Measurements from ENCODE around the gene PPM1M. TPM values are rescaled to one million over a fixed set of nuclear protein-coding genes. Genes with fewer than 3 reads are reported as not detected.
A peak's percentile ranks its signal among the peaks of the same experiment; 100 is the strongest.

The PPM1M gene
- total and polyA plus RNA-seq, 2 donors (not counting 1 experiment from before 2014, with no cell fraction given) = 19.7 to 37.8 TPM

DNA sequence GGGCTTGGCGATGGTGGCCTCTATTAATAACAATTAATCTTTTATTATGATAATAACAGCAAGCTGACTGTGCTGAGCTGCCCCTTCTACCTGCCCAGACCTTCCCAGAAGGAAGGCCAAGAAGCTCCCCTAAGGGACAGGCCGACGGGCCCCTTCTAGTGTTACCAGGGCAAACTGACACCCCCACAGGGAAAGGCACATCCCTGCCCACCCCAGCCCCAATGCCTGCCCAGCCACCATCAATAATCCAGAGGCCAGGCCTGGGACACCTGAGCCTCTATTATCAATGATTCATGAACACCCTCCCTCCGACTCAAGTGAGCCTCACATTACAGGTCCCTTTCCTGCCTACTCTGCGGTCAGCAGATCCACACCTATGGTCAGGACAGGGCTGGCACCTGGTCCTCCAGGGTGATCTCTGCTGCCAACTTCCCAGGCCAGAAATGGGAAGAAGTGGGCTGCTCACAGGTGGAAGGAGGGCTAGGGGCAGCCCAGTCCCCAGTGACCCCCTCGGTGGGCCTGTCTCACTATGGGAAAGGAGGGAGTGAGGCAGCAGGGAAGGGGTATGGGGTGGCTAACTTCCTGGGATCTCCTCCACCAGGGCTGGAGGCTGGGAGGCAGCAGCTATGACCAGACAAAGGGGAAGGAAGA is 8.4 kb upstream of the PPM1M start:
- H4K20me1 ChIP-seq (ENCODE audit: control insufficient read depth, extremely low read depth, insufficient read depth, low read length) = no peaks in the 10 kb centered on the region
- no peaks in the 10 kb centered on the region for H3K27me3 ChIP-seq (ENCODE audit: control insufficient read depth, insufficient read depth, low read length)
- peak overlapping the region; percentile 33 for H3K4me2 ChIP-seq (ENCODE audit: extremely low read depth, insufficient read depth, low read length)
- H3K4me1 ChIP-seq (ENCODE audit: control insufficient read depth, extremely low read depth, insufficient read depth, low read length) = peaks cover 27% of the 10 kb centered on the region
- no peaks in the 10 kb centered on the region for H3K9me3 ChIP-seq (ENCODE audit: control insufficient read depth, insufficient read depth, low read depth, low read length)
- H3K79me2 ChIP-seq (ENCODE audit: control insufficient read depth, insufficient read depth, low read length) = peaks cover 23% of the 10 kb centered on the region
- peaks cover 12% of the 10 kb centered on the region for H3K36me3 ChIP-seq (ENCODE audit: control insufficient read depth, insufficient read depth, low read length)
- H3K9ac ChIP-seq (ENCODE audit: insufficient read depth, low read length) = peak overlapping the region; percentile 56
- H3K4me3 ChIP-seq (replicated peaks in 1 of 4; ENCODE audit: control extremely low read depth in 1 of 4, insufficient read depth in 1 of 4, low read depth in 3 of 4, low read length in 4 of 4) = peak overlapping the region; percentile 1 to 90 (median 18)
- no peak for TF ChIP-seq EZH2 (IDR thresholded peaks at IDR 0.05; ENCODE audit: low read length, missing control alignments)
- TF ChIP-seq, protein P1, sequence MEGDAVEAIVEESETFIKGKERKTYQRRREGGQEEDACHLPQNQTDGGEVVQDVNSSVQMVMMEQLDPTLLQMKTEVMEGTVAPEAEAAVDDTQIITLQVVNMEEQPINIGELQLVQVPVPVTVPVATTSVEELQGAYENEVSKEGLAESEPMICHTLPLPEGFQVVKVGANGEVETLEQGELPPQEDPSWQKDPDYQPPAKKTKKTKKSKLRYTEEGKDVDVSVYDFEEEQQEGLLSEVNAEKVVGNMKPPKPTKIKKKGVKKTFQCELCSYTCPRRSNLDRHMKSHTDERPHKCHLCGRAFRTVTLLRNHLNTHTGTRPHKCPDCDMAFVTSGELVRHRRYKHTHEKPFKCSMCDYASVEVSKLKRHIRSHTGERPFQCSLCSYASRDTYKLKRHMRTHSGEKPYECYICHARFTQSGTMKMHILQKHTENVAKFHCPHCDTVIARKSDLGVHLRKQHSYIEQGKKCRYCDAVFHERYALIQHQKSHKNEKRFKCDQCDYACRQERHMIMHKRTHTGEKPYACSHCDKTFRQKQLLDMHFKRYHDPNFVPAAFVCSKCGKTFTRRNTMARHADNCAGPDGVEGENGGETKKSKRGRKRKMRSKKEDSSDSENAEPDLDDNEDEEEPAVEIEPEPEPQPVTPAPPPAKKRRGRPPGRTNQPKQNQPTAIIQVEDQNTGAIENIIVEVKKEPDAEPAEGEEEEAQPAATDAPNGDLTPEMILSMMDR (conservative IDR thresholded peaks at IDR 0.05 in 1 of 2, IDR thresholded peaks at IDR 0.05 in 1 of 2; ENCODE audit: low read depth in 1 of 2, low read length in 2 of 2) = no peak
- H3K27ac ChIP-seq (ENCODE audit: insufficient read depth, low read length) = peak overlapping the region; percentile 67
- DNase-seq (ENCODE audit: low read depth in 2 of 2) = no peak
- H2AFZ ChIP-seq (ENCODE audit: low read length) = no peak overlapping the region

DNA sequence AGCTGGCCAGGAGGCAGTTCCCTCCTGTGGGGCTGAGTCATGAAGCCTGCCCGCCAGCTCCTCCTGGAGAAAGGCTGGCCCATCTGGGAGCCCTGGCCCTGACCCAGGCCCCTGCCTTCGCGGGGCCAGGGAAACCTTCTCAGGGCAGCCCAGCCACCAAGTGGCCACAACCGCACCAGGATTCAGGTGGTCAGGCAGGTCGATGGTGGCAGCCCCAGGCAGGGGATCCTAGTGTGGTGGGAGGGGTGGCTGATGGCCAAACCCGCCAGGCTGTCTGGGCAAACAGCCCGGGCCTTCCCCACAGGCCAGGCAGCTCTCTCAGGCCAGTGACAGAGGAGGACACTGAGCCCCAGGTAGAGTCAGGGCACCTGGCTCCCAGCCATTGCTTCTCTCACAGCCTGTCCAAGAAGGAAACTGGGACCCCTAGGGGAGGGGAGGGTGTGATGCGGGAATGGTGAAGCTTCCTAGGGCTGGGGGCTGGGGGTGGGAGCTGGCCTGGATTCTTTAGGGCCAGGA is 7.8 kb upstream of the PPM1M start:
- Histone ChIP-seq H3K79me2 (ENCODE audit: control insufficient read depth, insufficient read depth, low read length) (peaks cover 23% of the 10 kb centered on the region), H3K4me3 (replicated peaks in 1 of 4; ENCODE audit: control extremely low read depth in 1 of 4, insufficient read depth in 1 of 4, low read depth in 3 of 4, low read length in 4 of 4) (peak overlapping the region; percentile 81 to 98 (median 86)), H3K36me3 (ENCODE audit: control insufficient read depth, insufficient read depth, low read length) (peaks cover 10% of the 10 kb centered on the region), H3K27ac (ENCODE audit: insufficient read depth, low read length) (peak overlapping the region; percentile 67), H3K27me3 (ENCODE audit: control insufficient read depth, insufficient read depth, low read length) (no peaks in the 10 kb centered on the region), H3K9me3 (ENCODE audit: control insufficient read depth, insufficient read depth, low read depth, low read length) (no peaks in the 10 kb centered on the region), H4K20me1 (ENCODE audit: control insufficient read depth, extremely low read depth, insufficient read depth, low read length) (no peaks in the 10 kb centered on the region), H3K4me1 (ENCODE audit: control insufficient read depth, extremely low read depth, insufficient read depth, low read length) (peaks cover 27% of the 10 kb centered on the region), H3K4me2 (ENCODE audit: extremely low read depth, insufficient read depth, low read length) (peak overlapping the region; percentile 84), H2AFZ (ENCODE audit: low read length) (no peak overlapping the region), H3K9ac (ENCODE audit: insufficient read depth, low read length) (peak overlapping the region; percentile 33)
- no peak for TF ChIP-seq EZH2 (IDR thresholded peaks at IDR 0.05; ENCODE audit: low read length, missing control alignments)
- TF ChIP-seq, protein P1 (conservative IDR thresholded peaks at IDR 0.05 in 1 of 2, IDR thresholded peaks at IDR 0.05 in 1 of 2; ENCODE audit: low read depth in 1 of 2, low read length in 2 of 2) = no peak
- DNase-seq (ENCODE audit: low read depth in 2 of 2) = peak; percentile 85 to 91

DNA sequence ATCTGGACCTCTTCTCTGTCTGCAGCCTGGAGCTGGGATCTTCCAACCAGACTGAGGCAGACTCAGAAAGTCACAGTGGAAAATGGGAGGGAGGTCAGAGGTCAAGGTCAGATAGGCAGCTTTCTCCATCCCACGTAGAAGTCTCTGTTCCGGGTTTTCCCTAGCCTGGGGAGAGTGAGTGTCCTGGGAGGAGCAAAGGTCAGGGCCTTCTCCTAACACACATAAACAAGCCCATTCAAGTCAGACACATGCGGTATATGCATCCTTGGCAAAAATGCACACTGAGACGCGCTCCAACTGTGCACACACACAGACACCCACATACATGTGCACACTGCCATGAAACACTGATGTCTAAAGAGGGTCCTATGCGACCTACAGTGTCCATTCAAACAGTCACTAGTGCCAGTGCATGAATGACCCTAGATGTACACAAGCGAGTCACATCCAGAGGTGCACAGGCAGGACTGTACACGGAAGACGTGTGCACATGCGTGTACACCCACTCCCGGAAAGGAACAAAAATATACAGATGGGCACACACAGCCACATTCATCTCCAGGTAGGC is 7.3 kb upstream of the PPM1M start:
- TF ChIP-seq EZH2 (IDR thresholded peaks at IDR 0.05; ENCODE audit: low read length, missing control alignments) = no peak
- TF ChIP-seq, protein P1 (conservative IDR thresholded peaks at IDR 0.05 in 1 of 2, IDR thresholded peaks at IDR 0.05 in 1 of 2; ENCODE audit: low read depth in 1 of 2, low read length in 2 of 2) = no peak
- no peaks in the 10 kb centered on the region for H4K20me1 ChIP-seq (ENCODE audit: control insufficient read depth, extremely low read depth, insufficient read depth, low read length)
- no peaks in the 10 kb centered on the region for H3K9me3 ChIP-seq (ENCODE audit: control insufficient read depth, insufficient read depth, low read depth, low read length)
- H3K79me2 ChIP-seq (ENCODE audit: control insufficient read depth, insufficient read depth, low read length) = peaks cover 23% of the 10 kb centered on the region
- peak overlapping the region; percentile 81 to 98 (median 86) for H3K4me3 ChIP-seq (replicated peaks in 1 of 4; ENCODE audit: control extremely low read depth in 1 of 4, insufficient read depth in 1 of 4, low read depth in 3 of 4, low read length in 4 of 4)
- peak overlapping the region; percentile 15 for H2AFZ ChIP-seq (ENCODE audit: low read length)
- H3K36me3 ChIP-seq (ENCODE audit: control insufficient read depth, insufficient read depth, low read length) = peaks cover 5% of the 10 kb centered on the region
- H3K4me2 ChIP-seq (ENCODE audit: extremely low read depth, insufficient read depth, low read length) = peak overlapping the region; percentile 84
- H3K27me3 ChIP-seq (ENCODE audit: control insufficient read depth, insufficient read depth, low read length) = no peaks in the 10 kb centered on the region
- H3K9ac ChIP-seq (ENCODE audit: insufficient read depth, low read length) = peak overlapping the region; percentile 83
- peaks cover 27% of the 10 kb centered on the region for H3K4me1 ChIP-seq (ENCODE audit: control insufficient read depth, extremely low read depth, insufficient read depth, low read length)
- DNase-seq (ENCODE audit: low read depth in 2 of 2) = peak in 1 of 2 donors; percentile 20
- H3K27ac ChIP-seq (ENCODE audit: insufficient read depth, low read length) = peak overlapping the region; percentile 83
